ENCODE data around the gene CDS2.
"Not testable (repeated sequence)": the region's sequence is repeated elsewhere in the genome, so short reads cannot be mapped to it uniquely, and the experiment has no call there.

Gene CDS2

DNA sequence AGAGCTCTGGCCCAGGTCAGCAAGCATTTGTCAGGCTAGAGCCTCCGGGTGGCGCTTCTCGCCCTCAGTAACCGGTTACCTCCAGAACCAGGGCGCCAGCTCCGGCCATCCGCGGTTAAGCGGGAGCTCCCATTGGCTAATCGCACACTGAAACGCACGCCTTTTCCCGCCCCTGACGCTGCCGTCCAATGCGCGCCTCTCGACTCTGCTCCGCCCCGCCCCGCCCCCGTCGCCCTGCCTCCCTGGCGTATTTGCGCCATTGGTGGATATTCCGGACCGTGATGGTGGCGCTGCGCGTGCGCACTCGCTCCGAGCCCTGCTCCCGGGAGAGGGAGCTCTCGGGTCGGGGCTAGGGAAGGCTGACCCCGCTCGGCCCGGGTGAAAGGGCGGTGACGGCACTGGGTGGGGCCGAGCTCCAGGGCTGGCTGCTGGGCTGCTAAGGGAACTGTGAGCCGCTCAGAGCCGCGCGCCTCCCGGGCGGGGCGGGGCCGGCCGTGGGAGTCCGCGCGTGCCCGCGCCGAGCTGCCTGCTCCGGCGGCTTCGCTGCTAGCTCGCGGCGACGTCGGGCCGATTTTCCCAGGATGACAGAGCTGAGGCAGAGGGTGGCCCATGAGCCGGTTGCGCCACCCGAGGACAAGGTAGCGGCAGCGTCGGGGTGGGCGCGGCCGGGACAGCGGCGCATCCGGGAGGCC lies at the start of gene CDS2:
CDS2 (plus strand) TSS at position 497 of the 692 bp plus-strand sequence; CDS start at position 582, 85 bp downstream.
- DNase-seq, result peak; percentile 100

- DNase-seq, result peak; percentile 8
Measured at GRCh38 chr20:5077761-5078387, 48.9 kb upstream of the CDS2 start.

DNA sequence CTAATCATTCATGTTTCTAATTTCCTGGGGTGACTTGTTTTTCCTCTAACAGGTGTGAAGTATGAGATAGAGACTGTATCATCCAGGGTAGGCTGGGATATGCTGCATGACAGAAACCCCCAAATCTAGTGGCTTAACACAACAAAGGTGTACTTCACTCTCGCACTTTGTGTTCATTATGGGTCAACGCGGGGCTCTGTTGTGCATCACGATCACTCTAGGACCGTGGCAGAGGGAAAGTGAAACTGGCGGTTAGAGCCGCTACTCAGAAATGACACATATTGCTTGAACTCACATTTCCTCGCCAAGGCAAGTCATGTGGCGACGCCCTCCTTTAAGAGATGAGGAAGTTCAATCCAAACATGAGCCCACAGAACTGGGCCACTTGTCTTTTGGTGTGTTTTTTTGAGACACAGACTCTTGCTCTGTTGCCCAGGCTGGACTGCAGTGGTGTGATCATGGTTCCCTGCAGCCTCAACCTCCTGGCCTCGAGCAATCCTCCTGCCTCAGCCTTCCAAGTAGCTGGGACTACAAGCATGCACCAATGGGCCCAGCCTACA lies 48.3 kb upstream of the CDS2 start:
- peak; percentile 81 for DNase-seq

- DNase-seq, result peak; percentile 9
Measured at GRCh38 chr20:5080384-5080877, 46.4 kb upstream of the CDS2 start.

DNA sequence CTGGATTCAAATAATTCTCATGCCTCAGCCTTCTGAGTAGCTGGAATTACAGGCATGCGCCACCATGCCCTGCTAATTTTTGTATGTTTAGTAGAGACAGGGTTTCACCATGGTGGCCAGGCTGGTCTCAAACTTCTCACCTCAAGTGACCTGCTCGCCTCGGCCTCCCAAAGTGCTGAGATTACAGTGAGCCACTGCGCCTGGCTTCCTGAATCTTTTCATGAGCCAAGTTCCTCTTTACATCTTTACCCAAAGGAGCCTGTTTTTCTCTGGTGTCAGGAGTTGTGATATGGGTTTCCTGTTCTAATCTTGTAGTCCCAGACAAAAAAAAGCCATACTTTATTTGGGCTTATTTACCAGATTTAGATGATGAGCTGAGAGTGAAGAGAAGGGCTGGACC lies 41.4 kb upstream of the CDS2 start:
- DNase-seq, result no peak

- DNase-seq, result no peak
Measured at GRCh38 chr20:5088688-5089087, 38.1 kb upstream of the CDS2 start.

- DNase-seq, result no peak
Measured at GRCh38 chr20:5090191-5090590, 36.6 kb upstream of the CDS2 start.

- no peak for DNase-seq
Measured at GRCh38 chr20:5091902-5092301, 34.9 kb upstream of the CDS2 start.

- no peak for DNase-seq
Measured at GRCh38 chr20:5092765-5093339, 34.0 kb upstream of the CDS2 start.

DNA sequence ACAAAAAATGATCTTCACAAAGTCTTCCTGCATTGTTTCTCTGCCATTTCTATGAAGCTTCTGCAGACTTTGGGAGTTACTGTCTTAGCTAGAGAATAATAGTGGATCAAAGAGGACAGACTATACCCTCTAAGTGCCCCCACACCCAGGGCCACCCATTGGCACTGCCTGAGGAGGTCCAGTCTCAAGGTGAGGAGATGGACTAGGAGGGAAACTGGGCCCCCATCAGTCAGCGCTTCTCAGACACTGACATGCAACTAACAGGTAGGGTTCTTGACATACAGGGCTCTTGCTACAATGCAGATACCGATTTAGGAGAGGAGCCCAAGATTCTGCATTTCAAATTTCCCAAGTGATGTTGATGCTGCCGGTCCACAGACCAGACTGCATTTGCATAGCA lies 31.4 kb upstream of the CDS2 start:
- no peak for DNase-seq

GRCh38 chr20:5095931-5096330 lies 30.9 kb upstream of the CDS2 start:
- DNase-seq, result no peak

- DNase-seq, result no peak
Measured at GRCh38 chr20:5096463-5096862, 30.3 kb upstream of the CDS2 start.

- DNase-seq, result not testable (repeated sequence)
Measured at GRCh38 chr20:5099009-5099408, 27.8 kb upstream of the CDS2 start.

DNA sequence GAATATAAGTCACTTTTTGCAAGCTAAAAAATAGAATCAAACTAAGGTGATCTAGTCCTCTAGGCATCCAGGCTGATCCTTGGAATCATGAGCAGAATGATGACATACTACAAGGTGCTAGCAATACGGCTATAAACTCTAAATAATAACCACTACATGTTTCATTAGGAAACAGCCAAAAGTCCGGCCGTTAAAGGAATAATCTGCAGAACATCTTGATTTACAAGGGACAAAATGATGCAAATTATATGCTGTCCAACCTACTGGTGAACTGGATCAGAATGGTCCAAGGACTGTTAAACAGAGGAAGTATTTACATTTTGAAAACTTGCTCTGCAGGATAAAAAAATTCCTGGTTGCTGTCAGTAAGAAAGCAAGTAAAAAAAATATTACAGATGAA lies 26.9 kb upstream of the CDS2 start:
- not testable (repeated sequence) for DNase-seq

- DNase-seq, result peak; percentile 75
Measured at GRCh38 chr20:5100684-5101347, 26.0 kb upstream of the CDS2 start.

DNA sequence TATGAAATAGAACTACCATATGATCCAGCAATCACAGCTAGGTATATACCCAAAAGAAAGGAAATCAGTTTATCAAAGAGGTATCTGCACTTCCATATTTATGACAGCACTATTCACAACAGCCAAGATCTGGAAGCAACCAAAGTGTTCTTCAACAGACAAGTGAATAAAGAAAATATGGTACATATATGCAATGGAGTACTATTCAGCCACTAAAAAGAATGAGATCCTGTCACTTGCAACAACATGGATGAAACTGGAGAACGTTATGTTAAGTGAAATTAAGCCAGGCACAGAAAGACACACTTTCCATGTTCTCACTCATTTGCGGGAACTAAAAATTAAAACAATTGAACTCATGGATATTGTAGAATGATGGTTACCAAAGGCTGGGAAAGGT lies 22.3 kb upstream of the CDS2 start:
- no peak for DNase-seq

DNA sequence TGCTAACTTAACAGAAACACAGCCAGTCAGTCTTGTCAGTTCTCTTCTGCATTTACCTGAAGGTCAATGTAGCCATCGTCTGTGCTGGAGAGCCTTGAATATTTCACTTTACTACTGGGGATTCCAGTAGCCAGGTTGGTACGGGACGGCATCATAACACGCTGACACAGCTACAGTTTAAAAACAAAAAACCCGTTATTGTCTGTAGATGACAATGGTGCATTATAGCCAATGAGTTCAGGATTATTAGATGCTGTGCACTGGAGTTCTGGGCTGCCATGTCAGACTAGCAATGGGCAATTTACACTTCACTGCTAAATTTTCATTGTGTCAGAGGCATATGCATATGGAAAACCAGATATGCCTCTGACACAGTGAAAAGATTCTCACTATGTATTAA lies 17.5 kb upstream of the CDS2 start:
- no peak for DNase-seq

GRCh38 chr20:5113615-5113986 lies 13.2 kb upstream of the CDS2 start:
- DNase-seq, result no peak

DNA sequence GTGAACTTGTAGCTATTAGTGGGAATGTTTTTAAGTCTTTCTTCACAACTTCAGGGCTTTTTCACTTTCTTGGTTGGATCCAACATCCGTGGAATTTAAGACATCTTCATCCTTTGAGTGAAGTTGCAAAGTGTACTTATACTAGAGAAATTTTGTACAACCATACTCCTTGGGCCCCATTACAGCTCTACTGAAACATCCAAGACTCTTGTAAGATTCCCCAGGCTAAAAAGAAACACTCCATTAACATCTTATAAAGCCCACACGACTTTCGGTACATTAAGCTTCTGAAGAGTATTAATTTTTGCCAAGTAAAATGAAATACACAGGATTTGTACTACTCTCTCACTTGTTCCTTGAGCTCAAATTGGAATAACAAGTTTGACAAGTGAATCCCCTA lies 12.4 kb upstream of the CDS2 start:
- no peak for DNase-seq

GRCh38 chr20:5116875-5117274 lies 9.9 kb upstream of the CDS2 start:
- DNase-seq, result no peak

GRCh38 chr20:5118220-5119142 lies 8.3 kb upstream of the CDS2 start:
- no peak for DNase-seq

DNA sequence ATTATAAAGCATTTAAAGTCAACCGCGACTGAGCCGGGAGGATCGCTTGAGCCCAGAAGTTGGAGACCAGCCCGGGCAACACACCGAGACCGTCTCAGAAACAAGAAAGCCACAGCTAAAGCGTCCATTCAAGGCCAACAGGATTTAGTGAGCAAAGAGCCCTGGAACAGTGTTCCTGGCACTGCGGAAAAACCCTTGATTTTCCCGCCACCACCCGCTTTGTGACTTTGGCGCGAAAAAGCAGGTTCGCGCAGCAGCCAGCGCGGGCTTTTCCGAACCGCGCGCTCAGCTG lies 7.7 kb upstream of the CDS2 start:
- DNase-seq, result no peak
